CD4-positive, alpha-beta T cell (primary cell): Measurements from ENCODE around the gene RGCC. TPM values are rescaled to one million over a fixed set of nuclear protein-coding genes. Genes with fewer than 3 reads are reported as not detected.
"Not testable (repeated sequence)": the region's sequence is repeated elsewhere in the genome, so short reads cannot be mapped to it uniquely, and the experiment has no call there.

ENCODE experiments used
- ATAC-seq: fragments of 200-7000 bp; cut with Tn5 transposase; one replicate; pipeline ENCODE4 v1.10.0; 2022; ENCODE audit warnings: mild to moderate bottlenecking; ENCODE audit not compliant: poor library complexity
- CTCF ChIA-PET: fragments of 350-600 bp; sonication (Branson Sonifier 250); formaldehyde crosslinking; loops from one replicate; lab custom pipeline; 2021; ENCODE audit warnings: antibody characterized with exemption, inconsistent platforms; lab: Charles Lee
- POLR2A ChIA-PET: fragments of 350-600 bp; sonication (Branson Sonifier 250); formaldehyde crosslinking; loops from one replicate; lab custom pipeline; 2021; ENCODE audit warnings: antibody characterized with exemption, inconsistent platforms; lab: Charles Lee
- DNase-seq, 14 experiments: peaks; one replicate each; pipeline ENCODE4 v3.0.0-alpha.2; 2013 to 2020; ENCODE audit warnings: mixed read lengths in 2 of 14
- H3K27ac ChIP-seq, 2 donors: one replicate each; pipeline versions ENCODE4 v1.5.1 to v1.7.0; 2013; ENCODE audit warnings: low read length in 2 of 2, low read depth in 1 of 2, mild to moderate bottlenecking in 1 of 2
- H3K27me3 ChIP-seq, 2 experiments: 1 replicate in 1 of 2; 2 replicates in 1 of 2; pipeline versions ENCODE4 v1.6.1 to v1.7.0; 2013; ENCODE audit warnings: low read length in 2 of 2, control low read depth in 1 of 2, mild to moderate bottlenecking in 1 of 2, moderate library complexity in 1 of 2; ENCODE audit not compliant: insufficient read depth in 2 of 2, control insufficient read depth in 1 of 2
- H3K36me3 ChIP-seq: one replicate; pipeline ENCODE4 v1.6.1; 2013; ENCODE audit warnings: low read length, control low read depth; ENCODE audit not compliant: insufficient read depth
- H3K4me1 ChIP-seq: one replicate; pipeline ENCODE4 v1.6.1; 2013; ENCODE audit warnings: low read length, control low read depth; ENCODE audit not compliant: insufficient read depth
- H3K4me3 ChIP-seq: one replicate; pipeline ENCODE4 v1.5.1; 2013; ENCODE audit warnings: mild to moderate bottlenecking, low read length, moderate library complexity
- H3K9me3 ChIP-seq, 2 experiments: 1 replicate in 1 of 2; 2 replicates in 1 of 2; pipeline versions ENCODE4 v1.6.1 to v1.7.0; 2013; ENCODE audit warnings: low read length in 2 of 2, mild to moderate bottlenecking in 2 of 2, control low read depth in 1 of 2, moderate library complexity in 1 of 2; ENCODE audit not compliant: control insufficient read depth in 1 of 2, insufficient read depth in 1 of 2
- H3K27ac Mint-ChIP-seq: one replicate; pipeline ENCODE4 v1.8.0; 2020; ENCODE audit warnings: mixed read lengths
- H3K27me3 Mint-ChIP-seq: one replicate; pipeline ENCODE4 v1.8.0; 2021; ENCODE audit warnings: mixed read lengths
- H3K36me3 Mint-ChIP-seq: one replicate; pipeline ENCODE4 v1.8.0; 2021; ENCODE audit warnings: low read depth, mixed read lengths
- H3K4me1 Mint-ChIP-seq: one replicate; pipeline ENCODE4 v1.8.0; 2021; ENCODE audit warnings: low read depth, mixed read lengths
- H3K4me3 Mint-ChIP-seq: one replicate; pipeline ENCODE4 v1.8.0; 2020; ENCODE audit warnings: mild to moderate bottlenecking, mixed read lengths
- H3K9me3 Mint-ChIP-seq: one replicate; pipeline ENCODE4 v1.8.0; 2020; ENCODE audit warnings: mixed read lengths
- CTCF ChIP-seq: fragments of 200-600 bp; IDR thresholded peaks from one replicate; pipeline ENCODE4 v1.8.0; 2022; ENCODE audit warnings: antibody characterized with exemption, mild to moderate bottlenecking
- intact Hi-C, 2 experiments: fragments of 100-400 bp; cut with DNase I in 1 of 2; cut with micrococcal nuclease in 1 of 2; formaldehyde crosslinking; loops; one replicate each; pipeline versions ENCODE4 v1.15.1 to v1.9.0; 2023 to 2025; cut with DNase I, micrococcal nuclease
- total RNA-seq, 174 experiments: library from RNA in 2 of 174; stranded (reverse) in 2 of 174; gene quantifications; one replicate each; pipeline ENCODE4 v1.2.3 and lab custom pipeline; 2021 to 2026

The RGCC gene
- total RNA-seq, 2 experiments from 2014 or later = 752 to 758 TPM

GRCh38 chr13:41418731-41419130 is 38.6 kb upstream of the RGCC start:
- no peak for TF ChIP-seq CTCF

GRCh38 chr13:41419206-41419605 is 38.1 kb upstream of the RGCC start:
- H3K4me1 Mint-ChIP-seq = no peaks in the 10 kb centered on the region
- no peaks in the 10 kb centered on the region for H3K36me3 ChIP-seq
- no peaks in the 10 kb centered on the region for H3K9me3 Mint-ChIP-seq
- no peak overlapping the region for H3K27ac Mint-ChIP-seq
- H3K4me1 ChIP-seq = no peaks in the 10 kb centered on the region
- H3K27ac ChIP-seq = no peak overlapping the region
- ChIA-PET POLR2A (no interaction called here), CTCF (no interaction called here)
- ATAC-seq = no peak
- no peaks in the 10 kb centered on the region for H3K27me3 ChIP-seq
- no peaks in the 10 kb centered on the region for H3K27me3 Mint-ChIP-seq
- H3K36me3 Mint-ChIP-seq = no peaks in the 10 kb centered on the region
- DNase-seq = no peak
- no peak overlapping the region for H3K4me3 Mint-ChIP-seq
- no peak overlapping the region for H3K4me3 ChIP-seq
- no peak for TF ChIP-seq CTCF
- intact Hi-C loops = loop anchor here in 1 of 2 experiments (10.0 kb wide), 1 partner anchor 696 kb away; no protein-coding TSS in a partner anchor
- H3K9me3 ChIP-seq = no peaks in the 10 kb centered on the region

More at GRCh38 chr13:41418731-41419130, 38.6 kb upstream of the RGCC start:
- DNase-seq (no peak), ATAC-seq (no peak)
- Histone ChIP-seq H3K4me1 (no peaks in the 10 kb centered on the region), H3K9me3 (no peaks in the 10 kb centered on the region), H3K4me3 (no peak overlapping the region), H3K27ac (no peak overlapping the region), H3K36me3 (no peaks in the 10 kb centered on the region), H3K27me3 (no peaks in the 10 kb centered on the region)
- ChIA-PET CTCF (no interaction called here), POLR2A (no interaction called here)
- H3K27ac Mint-ChIP-seq = no peak overlapping the region
- H3K27me3 Mint-ChIP-seq = no peaks in the 10 kb centered on the region
- H3K4me3 Mint-ChIP-seq = no peak overlapping the region
- intact Hi-C loops = loop anchor here in 1 of 2 experiments (10.0 kb wide), 1 partner anchor 696 kb away; no protein-coding TSS in a partner anchor
- H3K36me3 Mint-ChIP-seq = no peaks in the 10 kb centered on the region
- H3K9me3 Mint-ChIP-seq = no peaks in the 10 kb centered on the region
- no peaks in the 10 kb centered on the region for H3K4me1 Mint-ChIP-seq

- H3K9me3 ChIP-seq = no peaks in the 10 kb centered on the region
- no peaks in the 10 kb centered on the region for H3K27me3 ChIP-seq
- no peak for ATAC-seq
- no peak for DNase-seq
- ChIA-PET POLR2A (no interaction called here), CTCF (no interaction called here)
- no peaks in the 10 kb centered on the region for H3K4me1 ChIP-seq
- intact Hi-C loops = no loop called here
- Mint-ChIP-seq H3K27ac (no peak overlapping the region), H3K9me3 (no peaks in the 10 kb centered on the region), H3K36me3 (no peaks in the 10 kb centered on the region), H3K4me3 (no peak overlapping the region), H3K27me3 (no peaks in the 10 kb centered on the region), H3K4me1 (no peaks in the 10 kb centered on the region)
- TF ChIP-seq CTCF = no peak
- no peaks in the 10 kb centered on the region for H3K36me3 ChIP-seq
- H3K27ac ChIP-seq = no peak overlapping the region
- H3K4me3 ChIP-seq = no peak overlapping the region
Observed at GRCh38 chr13:41420146-41420545, 37.2 kb upstream of the RGCC start.

GRCh38 chr13:41421330-41421729 is 36.0 kb upstream of the RGCC start:
- intact Hi-C loops, H3K27ac Mint-ChIP-seq, H3K4me1 Mint-ChIP-seq, H3K27ac ChIP-seq, H3K4me3 ChIP-seq, H3K9me3 ChIP-seq, CTCF ChIA-PET, H3K27me3 ChIP-seq, H3K36me3 ChIP-seq, H3K4me1 ChIP-seq, POLR2A ChIA-PET, ATAC-seq, H3K4me3 Mint-ChIP-seq, DNase-seq, H3K27me3 Mint-ChIP-seq, H3K9me3 Mint-ChIP-seq, H3K36me3 Mint-ChIP-seq: not testable (repeated sequence)

- CTCF ChIA-PET, intact Hi-C loops, H3K27ac ChIP-seq, H3K27me3 Mint-ChIP-seq, H3K36me3 Mint-ChIP-seq, ATAC-seq, H3K4me1 Mint-ChIP-seq, H3K9me3 Mint-ChIP-seq, POLR2A ChIA-PET, H3K27ac Mint-ChIP-seq, H3K27me3 ChIP-seq, H3K36me3 ChIP-seq, H3K9me3 ChIP-seq, H3K4me1 ChIP-seq, H3K4me3 Mint-ChIP-seq, H3K4me3 ChIP-seq, DNase-seq: not testable (repeated sequence)
Observed at GRCh38 chr13:41421983-41422382, 35.4 kb upstream of the RGCC start.
